Rectal smooth muscle tissue (tissue), 1 donor: ENCODE data around the gene AMDHD2.

Experiments
- H3K27ac ChIP-seq: one replicate; pipeline ENCODE4 v1.7.0; 2013; ENCODE audit warnings: low read depth, low read length, inconsistent platforms
- H3K27me3 ChIP-seq: one replicate; pipeline ENCODE4 v1.7.0; 2013; ENCODE audit warnings: low read length; ENCODE audit not compliant: control insufficient read depth, insufficient read depth
- H3K36me3 ChIP-seq: one replicate; pipeline ENCODE4 v1.7.0; 2013; ENCODE audit warnings: low read length; ENCODE audit not compliant: control insufficient read depth, insufficient read depth
- H3K4me1 ChIP-seq: one replicate; pipeline ENCODE4 v1.7.0; 2013; ENCODE audit warnings: low read length; ENCODE audit not compliant: control insufficient read depth, insufficient read depth
- H3K4me3 ChIP-seq: one replicate; pipeline ENCODE4 v1.7.0; 2013; ENCODE audit warnings: low read length
- H3K9ac ChIP-seq: one replicate; pipeline ENCODE4 v1.7.0; 2013; ENCODE audit warnings: low read length

AMDHD2 gene

GRCh38 chr16:2486645-2487516, 33.3 kb upstream of the AMDHD2 start:
- Histone ChIP-seq H3K27ac (no peak overlapping the region), H3K27me3 (no peaks in the 10 kb centered on the region), H3K4me3 (no peak overlapping the region), H3K36me3 (no peaks in the 10 kb centered on the region), H3K9ac (no peak overlapping the region), H3K4me1 (peaks cover 12% of the 10 kb centered on the region)

GRCh38 chr16:2487517-2487842, 32.7 kb upstream of the AMDHD2 start:
- Histone ChIP-seq H3K9ac (no peak overlapping the region), H3K4me1 (peaks cover 12% of the 10 kb centered on the region)

GRCh38 chr16:2487903-2488531, 32.2 kb upstream of the AMDHD2 start:
- Histone ChIP-seq H3K4me1 (peaks cover 10% of the 10 kb centered on the region), H3K36me3 (no peaks in the 10 kb centered on the region), H3K27me3 (no peaks in the 10 kb centered on the region), H3K9ac (no peak overlapping the region), H3K27ac (no peak overlapping the region), H3K4me3 (no peak overlapping the region)

More at GRCh38 chr16:2487517-2487842, 32.7 kb upstream of the AMDHD2 start:
- Histone ChIP-seq H3K4me3 (no peak overlapping the region), H3K27ac (no peak overlapping the region), H3K36me3 (no peaks in the 10 kb centered on the region), H3K27me3 (no peaks in the 10 kb centered on the region)

- H3K27me3 ChIP-seq, result no peaks in the 10 kb centered on the region
- H3K36me3 ChIP-seq, result no peaks in the 10 kb centered on the region
- H3K4me3 ChIP-seq, result no peak overlapping the region
- H3K4me1 ChIP-seq, result no peaks in the 10 kb centered on the region
- H3K27ac ChIP-seq, result no peak overlapping the region
- H3K9ac ChIP-seq, result no peak overlapping the region
These were observed 30.6 kb upstream of the AMDHD2 start for GRCh38 chr16:2489581-2489980.

- Histone ChIP-seq H3K27ac (no peak overlapping the region), H3K4me3 (no peak overlapping the region), H3K4me1 (no peaks in the 10 kb centered on the region), H3K27me3 (no peaks in the 10 kb centered on the region), H3K36me3 (no peaks in the 10 kb centered on the region), H3K9ac (no peak overlapping the region)
These were observed 29.7 kb upstream of the AMDHD2 start for GRCh38 chr16:2490190-2491105.

GRCh38 chr16:2492292-2492691, 27.9 kb upstream of the AMDHD2 start:
- no peak overlapping the region for H3K9ac ChIP-seq
- peaks cover 6% of the 10 kb centered on the region for H3K36me3 ChIP-seq
- H3K4me1 ChIP-seq, result no peaks in the 10 kb centered on the region
- no peaks in the 10 kb centered on the region for H3K27me3 ChIP-seq
- no peak overlapping the region for H3K4me3 ChIP-seq
- no peak overlapping the region for H3K27ac ChIP-seq

GRCh38 chr16:2493605-2494004, 26.6 kb upstream of the AMDHD2 start:
- H3K27ac ChIP-seq, result no peak overlapping the region
- no peaks in the 10 kb centered on the region for H3K27me3 ChIP-seq
- H3K9ac ChIP-seq, result no peak overlapping the region
- H3K4me3 ChIP-seq, result no peak overlapping the region
- H3K4me1 ChIP-seq, result no peaks in the 10 kb centered on the region
- H3K36me3 ChIP-seq, result peaks cover 9% of the 10 kb centered on the region

GRCh38 chr16:2494616-2495015, 25.6 kb upstream of the AMDHD2 start:
- peaks cover 9% of the 10 kb centered on the region for H3K36me3 ChIP-seq
- no peaks in the 10 kb centered on the region for H3K4me1 ChIP-seq
- no peak overlapping the region for H3K27ac ChIP-seq
- no peaks in the 10 kb centered on the region for H3K27me3 ChIP-seq
- H3K9ac ChIP-seq, result no peak overlapping the region
- H3K4me3 ChIP-seq, result no peak overlapping the region

- H3K36me3 ChIP-seq, result peaks cover 9% of the 10 kb centered on the region
- no peaks in the 10 kb centered on the region for H3K27me3 ChIP-seq
- H3K4me1 ChIP-seq, result no peaks in the 10 kb centered on the region
- H3K9ac ChIP-seq, result no peak overlapping the region
- no peak overlapping the region for H3K4me3 ChIP-seq
- H3K27ac ChIP-seq, result no peak overlapping the region
These were observed 25.1 kb upstream of the AMDHD2 start for GRCh38 chr16:2495041-2495440.

GRCh38 chr16:2496223-2497115, 23.7 kb upstream of the AMDHD2 start:
- no peaks in the 10 kb centered on the region for H3K4me1 ChIP-seq
- no peak overlapping the region for H3K9ac ChIP-seq
- H3K36me3 ChIP-seq, result peaks cover 9% of the 10 kb centered on the region
- no peaks in the 10 kb centered on the region for H3K27me3 ChIP-seq
- H3K4me3 ChIP-seq, result no peak overlapping the region
- H3K27ac ChIP-seq, result no peak overlapping the region

- Histone ChIP-seq H3K27ac (no peak overlapping the region), H3K27me3 (no peaks in the 10 kb centered on the region), H3K36me3 (peaks cover 9% of the 10 kb centered on the region), H3K9ac (no peak overlapping the region), H3K4me1 (no peaks in the 10 kb centered on the region), H3K4me3 (no peak overlapping the region)
These were observed 23.0 kb upstream of the AMDHD2 start for GRCh38 chr16:2497116-2497630.
